Neuronal stem cell (in vitro differentiated cells): ENCODE results near the gene RNASEH2B.

Source experiments
- DNase-seq: peaks from one replicate; pipeline ENCODE4 v3.0.0-alpha.2; 2013; ENCODE audit warnings: low spot score
- H2AFZ ChIP-seq: one replicate; pipeline ENCODE4 v1.6.1; 2013; ENCODE audit warnings: mild to moderate bottlenecking, low read length, inconsistent platforms
- H2AK5ac ChIP-seq: 2 replicates; pipeline ENCODE4 v1.6.1; 2013; ENCODE audit warnings: low read depth, mild to moderate bottlenecking, inconsistent platforms, low read length, moderate library complexity, mixed read lengths
- H2BK120ac ChIP-seq: 2 replicates; pipeline ENCODE4 v1.6.1; 2013; ENCODE audit warnings: low read depth, mild to moderate bottlenecking, inconsistent platforms, low read length, moderate library complexity, mixed read lengths
- H2BK12ac ChIP-seq: one replicate; pipeline ENCODE4 v1.6.1; 2013; ENCODE audit warnings: low read length, inconsistent platforms
- H2BK15ac ChIP-seq: 2 replicates; pipeline ENCODE4 v1.6.1; 2013; ENCODE audit warnings: mild to moderate bottlenecking, low read length, inconsistent platforms, mixed read lengths
- H2BK5ac ChIP-seq: one replicate; pipeline ENCODE4 v1.6.1; 2013; ENCODE audit warnings: inconsistent platforms, mild to moderate bottlenecking, low read length, moderate library complexity
- H3K14ac ChIP-seq: one replicate; pipeline ENCODE4 v1.6.1; 2013; ENCODE audit warnings: low read length, inconsistent platforms
- H3K18ac ChIP-seq: 2 replicates; pipeline ENCODE4 v1.6.1; 2013; ENCODE audit warnings: low read length, inconsistent platforms
- H3K23ac ChIP-seq: 2 replicates; pipeline ENCODE4 v1.6.1; 2013; ENCODE audit warnings: low read depth, mild to moderate bottlenecking, mixed read lengths, low read length, inconsistent platforms; ENCODE audit not compliant: poor library complexity
- H3K27ac ChIP-seq: replicated peaks from 3 replicates; pipeline ENCODE4 v1.5.1; 2013; ENCODE audit warnings: low read length, inconsistent platforms
- H3K27me3 ChIP-seq, 3 experiments: 2 replicates each; pipeline ENCODE4 v1.6.1; 2013; ENCODE audit warnings: low read length in 3 of 3, mild to moderate bottlenecking in 2 of 3, inconsistent platforms in 1 of 3, low read depth in 1 of 3, mixed read lengths in 1 of 3, moderate library complexity in 1 of 3; ENCODE audit not compliant: control insufficient read depth in 3 of 3, insufficient read depth in 3 of 3
- H3K36me3 ChIP-seq, 2 donors: replicated peaks in 1 of 2; 2 replicates each; pipeline ENCODE4 v1.6.1; 2013; ENCODE audit warnings: low read length in 2 of 2; ENCODE audit not compliant: control insufficient read depth in 2 of 2, insufficient read depth in 2 of 2
- H3K4ac ChIP-seq: 2 replicates; pipeline ENCODE4 v1.6.1; 2013; ENCODE audit warnings: inconsistent platforms, mild to moderate bottlenecking, low read length, moderate library complexity
- H3K4me1 ChIP-seq, 2 donors: 1 replicate in 1 of 2; 2 replicates in 1 of 2; pipeline ENCODE4 v1.6.1; 2013; ENCODE audit warnings: low read length in 2 of 2, low read depth in 1 of 2; ENCODE audit not compliant: control insufficient read depth in 2 of 2, insufficient read depth in 1 of 2
- H3K4me2 ChIP-seq: one replicate; pipeline ENCODE4 v1.6.1; 2013; ENCODE audit warnings: mild to moderate bottlenecking, low read length, inconsistent platforms; ENCODE audit not compliant: insufficient read depth, poor library complexity, severe bottlenecking
- H3K4me3 ChIP-seq, 2 donors: 2 replicates each; pipeline ENCODE4 v1.5.1; 2013; ENCODE audit warnings: low read length in 2 of 2, mild to moderate bottlenecking in 2 of 2, inconsistent platforms in 1 of 2, moderate library complexity in 1 of 2
- H3K79me1 ChIP-seq: one replicate; pipeline ENCODE4 v1.6.1; 2013; ENCODE audit warnings: low read depth, mild to moderate bottlenecking, inconsistent platforms, low read length, moderate library complexity
- H3K9ac ChIP-seq: one replicate; pipeline ENCODE4 v1.6.1; 2013; ENCODE audit warnings: mild to moderate bottlenecking, low read depth, low read length, inconsistent platforms; ENCODE audit not compliant: poor library complexity
- H3K9me3 ChIP-seq, 2 donors: replicated peaks in 1 of 2; 2 replicates each; pipeline versions ENCODE3 to v1.6.1; 2013; ENCODE audit warnings: low read length in 2 of 2, mild to moderate bottlenecking in 2 of 2, inconsistent platforms in 1 of 2, low read depth in 1 of 2, mixed read lengths in 1 of 2, moderate library complexity in 1 of 2; ENCODE audit not compliant: control insufficient read depth in 2 of 2, insufficient read depth in 1 of 2
- H4K8ac ChIP-seq: one replicate; pipeline ENCODE4 v1.6.1; 2013; ENCODE audit warnings: low read depth, mild to moderate bottlenecking, inconsistent platforms, low read length, moderate library complexity
- H4K91ac ChIP-seq: one replicate; pipeline ENCODE4 v1.6.1; 2013; ENCODE audit warnings: low read length, low read depth, mild to moderate bottlenecking, inconsistent platforms; ENCODE audit not compliant: poor library complexity
- WGBS, 2 donors: extraction: QIAGEN DNeasy Blood & Tissue Kit; methylation state at CpG; one replicate each; pipeline ENCODE4 v1.1.7; 2013; ENCODE audit warnings: missing lambda C conversion rate in 2 of 2, mixed read lengths in 1 of 2; ENCODE audit not compliant: insufficient read length in 2 of 2, insufficient replicate concordance in 1 of 2; ENCODE audit errors: extremely low coverage in 2 of 2; 5-methylcytosine and 5-hydroxymethylcytosine counted together

The RNASEH2B gene

GRCh38 chr13:50867637-50867945 lies 42.0 kb upstream of the RNASEH2B start:
- H2BK5ac ChIP-seq = no peak overlapping the region
- no peak overlapping the region for H2BK120ac ChIP-seq
- H2BK12ac ChIP-seq = no peak overlapping the region
- no peak overlapping the region for H3K18ac ChIP-seq
- H3K27me3 ChIP-seq = no peaks in the 10 kb centered on the region
- no peak overlapping the region for H3K4me3 ChIP-seq
- H4K8ac ChIP-seq = no peak overlapping the region
- H3K9me3 ChIP-seq = peaks cover 0 to 2% of the 10 kb centered on the region in 2 donors
- no CpG with 5 or more reads among the region's 3 CpGs for WGBS, 2 donors
- H3K36me3 ChIP-seq = no peaks in the 10 kb centered on the region
- DNase-seq = no peak
- H3K9ac ChIP-seq = no peak overlapping the region
- H2AFZ ChIP-seq = peak overlapping the region; percentile 56
- H3K4me2 ChIP-seq = no peak overlapping the region
- H3K27ac ChIP-seq = no peak overlapping the region
- no peak overlapping the region for H3K23ac ChIP-seq
- no peak overlapping the region for H4K91ac ChIP-seq
- H2BK15ac ChIP-seq = no peak overlapping the region
- no peak overlapping the region for H3K14ac ChIP-seq
- no peak overlapping the region for H2AK5ac ChIP-seq
- H3K4ac ChIP-seq = no peak overlapping the region
- peaks cover 2 to 3% of the 10 kb centered on the region in 2 donors for H3K4me1 ChIP-seq
- no peaks in the 10 kb centered on the region for H3K79me1 ChIP-seq

- Histone ChIP-seq H3K23ac (no peak overlapping the region), H2AFZ (no peak overlapping the region), H4K91ac (no peak overlapping the region), H2AK5ac (no peak overlapping the region), H3K4me2 (no peak overlapping the region), H4K8ac (no peak overlapping the region), H3K4me3 (no peak overlapping the region), H2BK15ac (no peak overlapping the region), H3K18ac (no peak overlapping the region), H3K27me3 (no peaks in the 10 kb centered on the region), H3K36me3 (no peaks in the 10 kb centered on the region), H3K27ac (no peak overlapping the region), H3K9me3 (no peaks in the 10 kb centered on the region), H3K4ac (no peak overlapping the region), H2BK120ac (no peak overlapping the region), H3K79me1 (no peaks in the 10 kb centered on the region), H3K4me1 (peaks cover 3 to 6% of the 10 kb centered on the region in 2 donors), H2BK5ac (no peak overlapping the region), H3K14ac (no peak overlapping the region), H3K9ac (no peak overlapping the region), H2BK12ac (no peak overlapping the region)
- DNase-seq = no peak
- WGBS, 2 donors = no CpG with 5 or more reads among the region's 1 CpG
These were observed 38.2 kb upstream of the RNASEH2B start for GRCh38 chr13:50871405-50871804.

DNA sequence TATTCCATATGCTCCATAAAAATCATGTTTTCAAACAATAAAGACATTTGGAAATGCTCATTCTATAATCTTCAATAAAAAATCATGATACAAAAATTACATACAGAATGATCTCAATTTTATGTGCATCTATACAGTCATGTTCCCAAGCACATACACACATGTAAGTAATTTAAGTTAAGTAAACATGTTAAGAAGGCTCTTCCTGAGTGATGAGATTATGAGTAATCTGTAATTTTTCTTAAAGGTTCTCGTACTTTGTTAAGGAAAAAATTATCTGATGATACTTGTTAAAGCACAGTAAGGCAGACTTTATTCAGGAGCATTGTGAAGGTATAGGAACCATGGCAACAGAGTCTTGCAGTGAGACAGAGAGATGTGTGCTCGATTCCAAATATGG lies 36.1 kb upstream of the RNASEH2B start:
- Histone ChIP-seq H3K9me3 (no peaks in the 10 kb centered on the region), H3K4me2 (no peak overlapping the region), H3K14ac (no peak overlapping the region), H3K36me3 (no peaks in the 10 kb centered on the region), H2BK15ac (no peak overlapping the region), H3K79me1 (no peaks in the 10 kb centered on the region), H4K8ac (no peak overlapping the region), H2BK5ac (no peak overlapping the region), H2BK12ac (no peak overlapping the region), H3K4ac (no peak overlapping the region), H3K4me1 (peaks cover 0 to 4% of the 10 kb centered on the region in 2 donors), H3K9ac (no peak overlapping the region), H2AK5ac (no peak overlapping the region), H2BK120ac (no peak overlapping the region), H3K27ac (no peak overlapping the region), H4K91ac (no peak overlapping the region), H3K4me3 (no peak overlapping the region), H3K18ac (no peak overlapping the region), H3K27me3 (no peaks in the 10 kb centered on the region), H3K23ac (no peak overlapping the region), H2AFZ (no peak overlapping the region)
- no peak for DNase-seq
- WGBS, 2 donors = no CpG with 5 or more reads among the region's 2 CpGs

DNA sequence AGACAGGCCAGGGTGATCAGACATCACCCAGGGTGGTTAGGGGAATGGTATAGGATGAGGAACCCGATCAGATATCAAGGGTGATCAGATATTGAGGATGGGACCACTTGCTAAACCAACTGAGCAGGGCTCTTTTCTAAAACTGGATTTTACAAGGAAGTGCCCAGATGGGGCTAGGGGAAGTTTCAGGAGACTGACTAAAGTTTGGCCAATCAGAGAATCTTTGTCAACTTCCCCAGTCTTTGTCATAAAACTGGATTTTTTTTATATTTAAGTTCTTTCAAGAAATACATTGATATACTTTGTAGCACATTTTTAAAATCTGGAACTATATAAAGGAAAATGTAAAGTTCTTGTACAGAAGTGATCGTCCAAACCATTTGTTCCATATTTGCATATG lies 35.6 kb upstream of the RNASEH2B start:
- Histone ChIP-seq H2AFZ (no peak overlapping the region), H2BK12ac (no peak overlapping the region), H3K27me3 (no peaks in the 10 kb centered on the region), H3K14ac (no peak overlapping the region), H3K18ac (no peak overlapping the region), H2BK5ac (no peak overlapping the region), H4K91ac (no peak overlapping the region), H3K4me3 (no peak overlapping the region), H4K8ac (no peak overlapping the region), H2BK120ac (no peak overlapping the region), H3K23ac (no peak overlapping the region), H3K36me3 (no peaks in the 10 kb centered on the region), H2AK5ac (no peak overlapping the region), H3K27ac (no peak overlapping the region), H3K4me1 (peaks cover 0 to 4% of the 10 kb centered on the region in 2 donors), H3K9me3 (no peaks in the 10 kb centered on the region), H3K9ac (no peak overlapping the region), H2BK15ac (no peak overlapping the region), H3K4ac (no peak overlapping the region), H3K4me2 (no peak overlapping the region), H3K79me1 (no peaks in the 10 kb centered on the region)
- WGBS, 2 donors = no CpG with 5 or more reads among the region's 2 CpGs
- no peak for DNase-seq
